Stimulated activated CD4-positive, alpha-beta T cell treated with anti-CD3 and anti-CD28 coated beads, Interleukin-2, amount 100 ng/mL, for 24 hours (primary cell): ENCODE data around the gene PNPLA7.
"Not testable (repeated sequence)": the region's sequence is repeated elsewhere in the genome, so short reads cannot be mapped to it uniquely, and the experiment has no call there.

Experiments used
- DNase-seq, 2 donors: peaks; one replicate each; pipeline ENCODE4 v3.0.0-alpha.2; 2020

PNPLA7 gene

GRCh38 chr9:137536594-137537131 is 13.5 kb downstream of the PNPLA7 start:
- DNase-seq: not testable (repeated sequence)

GRCh38 chr9:137535120-137535428 is 15.1 kb downstream of the PNPLA7 start:
- DNase-seq: no peak

- peak in 1 of 2 donors; percentile 26 for DNase-seq
Measured at GRCh38 chr9:137534256-137535119, 15.7 kb downstream of the PNPLA7 start.

- DNase-seq: not testable (repeated sequence)
Measured at GRCh38 chr9:137532891-137533468, 17.2 kb downstream of the PNPLA7 start.

- DNase-seq: no peak
Measured at GRCh38 chr9:137531099-137531765, 19.0 kb downstream of the PNPLA7 start.

- no peak for DNase-seq
Measured at GRCh38 chr9:137530331-137530730, 19.9 kb downstream of the PNPLA7 start.

GRCh38 chr9:137524981-137525317 is 25.3 kb downstream of the PNPLA7 start:
- DNase-seq: no peak

- DNase-seq: no peak
Measured at GRCh38 chr9:137524161-137524980, 25.8 kb downstream of the PNPLA7 start.

GRCh38 chr9:137522746-137523455 is 27.3 kb downstream of the PNPLA7 start:
- no peak for DNase-seq

GRCh38 chr9:137521405-137521985 is 28.7 kb downstream of the PNPLA7 start:
- DNase-seq: no peak

GRCh38 chr9:137520614-137521404 is 29.4 kb downstream of the PNPLA7 start:
- DNase-seq: no peak

- DNase-seq: no peak
Measured at GRCh38 chr9:137519553-137519952, 30.6 kb downstream of the PNPLA7 start.

- DNase-seq: not testable (repeated sequence)
Measured at GRCh38 chr9:137518661-137519459, 31.3 kb downstream of the PNPLA7 start.

- no peak for DNase-seq
Measured at GRCh38 chr9:137516144-137516917, 33.9 kb downstream of the PNPLA7 start.

- DNase-seq: no peak
Measured at GRCh38 chr9:137515338-137515724, 34.9 kb downstream of the PNPLA7 start.

- DNase-seq: no peak
Measured at GRCh38 chr9:137514691-137515337, 35.4 kb downstream of the PNPLA7 start.

GRCh38 chr9:137513801-137514570 is 36.2 kb downstream of the PNPLA7 start:
- DNase-seq: not testable (repeated sequence)

- DNase-seq: not testable (repeated sequence)
Measured at GRCh38 chr9:137513136-137513535, 37.1 kb downstream of the PNPLA7 start.
